NCI-H2227 (cell line): ENCODE measurements around the gene RADIL.

Experiments
- DNase-seq: peaks from one replicate; lab custom pipeline; 2025; ENCODE audit not compliant: unreplicated experiment; lab: John Stamatoyannopoulos, UW

The RADIL gene

GRCh38 chr7:4833691-4834600, 49.6 kb downstream of the RADIL start:
- DNase-seq, result no peak

GRCh38 chr7:4833176-4833575, 50.3 kb downstream of the RADIL start:
- no peak for DNase-seq

- no peak for DNase-seq
Observed at GRCh38 chr7:4832711-4833110, 50.8 kb downstream of the RADIL start.

- no peak for DNase-seq
Observed at GRCh38 chr7:4831723-4832495, 51.6 kb downstream of the RADIL start.

- DNase-seq, result peak; percentile 20
Observed at GRCh38 chr7:4830176-4830575, 53.3 kb downstream of the RADIL start.

- DNase-seq, result no peak
Observed at GRCh38 chr7:4828720-4829383, 54.7 kb downstream of the RADIL start.

GRCh38 chr7:4825081-4825480, 58.4 kb downstream of the RADIL start:
- no peak for DNase-seq

- no peak for DNase-seq
Observed at GRCh38 chr7:4824120-4824775, 59.3 kb downstream of the RADIL start.

DNA sequence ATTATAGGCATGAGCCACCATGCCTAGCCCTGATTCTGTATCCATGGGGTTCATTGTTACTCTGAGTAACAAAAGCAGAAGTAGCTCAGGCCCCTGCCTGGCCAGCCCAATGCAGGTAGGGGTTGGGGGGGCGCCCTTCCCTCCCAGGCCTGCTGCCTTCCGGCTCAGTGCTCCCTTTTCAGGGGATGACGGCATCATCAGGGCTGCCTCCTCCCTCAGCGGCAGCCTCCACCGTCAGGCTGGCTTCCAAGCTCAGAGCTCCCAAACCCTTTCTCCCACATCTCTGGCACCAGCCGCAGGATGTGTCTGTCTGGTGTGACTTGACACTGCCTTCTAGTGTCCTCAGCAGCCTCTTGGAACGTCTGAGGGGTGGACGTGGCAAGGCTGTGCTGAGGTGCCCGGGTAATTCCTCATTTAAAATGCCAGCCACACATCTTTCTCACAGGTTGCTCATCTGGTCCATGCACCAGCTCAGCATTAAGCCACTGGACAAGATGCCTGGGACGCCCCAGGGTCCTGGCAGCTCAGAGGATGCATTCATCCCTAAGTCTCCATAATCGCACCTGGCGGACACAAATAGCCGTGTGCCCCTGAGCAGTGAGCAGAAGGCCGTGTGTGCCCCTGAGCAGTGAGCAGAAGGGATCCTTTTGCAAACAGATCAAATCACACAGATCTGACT, 59.9 kb downstream of the RADIL start:
- no peak for DNase-seq

- no peak for DNase-seq
Observed at GRCh38 chr7:4822677-4823076, 60.8 kb downstream of the RADIL start.

GRCh38 chr7:4820967-4821471, 62.5 kb downstream of the RADIL start:
- DNase-seq, result no peak

- DNase-seq, result no peak
Observed at GRCh38 chr7:4820405-4820966, 63.0 kb downstream of the RADIL start.

- no peak for DNase-seq
Observed at GRCh38 chr7:4819560-4820404, 63.7 kb downstream of the RADIL start.

DNA sequence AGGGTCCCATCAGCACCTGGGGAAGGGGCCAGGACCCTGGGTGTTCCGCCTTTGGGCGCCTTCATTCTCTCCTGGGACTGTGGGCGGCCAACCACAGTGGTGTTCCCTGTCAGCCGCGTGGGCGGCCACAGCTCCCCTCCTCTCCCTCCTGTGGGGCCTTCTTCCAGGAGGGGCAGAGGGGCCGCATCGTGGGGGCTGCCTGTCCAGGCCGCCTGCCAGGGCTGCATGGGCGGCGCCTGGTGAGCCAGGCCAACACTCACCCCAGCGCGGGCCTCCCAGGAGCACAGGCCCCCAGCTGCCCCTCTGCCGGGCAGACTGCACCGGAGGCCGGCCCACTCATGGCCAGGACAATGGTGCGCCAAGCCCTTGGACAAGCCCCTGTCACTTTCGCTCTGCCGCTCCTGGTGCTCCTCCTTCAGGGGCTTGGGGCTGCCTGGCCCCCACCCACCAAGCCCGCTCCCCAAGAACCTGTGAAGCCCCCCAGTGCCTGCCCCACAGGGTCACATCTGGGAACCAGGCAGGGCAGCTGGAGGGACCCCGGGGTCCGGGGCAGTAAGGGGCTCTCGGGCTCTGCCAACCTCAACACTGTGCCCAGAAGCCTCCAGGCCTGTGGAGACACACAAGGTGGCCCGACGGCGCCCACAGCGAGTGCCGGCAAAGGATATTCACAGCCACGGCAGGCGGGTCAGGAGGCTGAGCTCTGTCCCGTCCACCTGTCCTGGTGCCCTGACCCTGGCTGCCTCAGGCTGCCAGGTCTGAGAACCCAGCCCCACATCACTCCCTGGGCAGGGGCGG, 65.3 kb downstream of the RADIL start:
- DNase-seq, result no peak

DNA sequence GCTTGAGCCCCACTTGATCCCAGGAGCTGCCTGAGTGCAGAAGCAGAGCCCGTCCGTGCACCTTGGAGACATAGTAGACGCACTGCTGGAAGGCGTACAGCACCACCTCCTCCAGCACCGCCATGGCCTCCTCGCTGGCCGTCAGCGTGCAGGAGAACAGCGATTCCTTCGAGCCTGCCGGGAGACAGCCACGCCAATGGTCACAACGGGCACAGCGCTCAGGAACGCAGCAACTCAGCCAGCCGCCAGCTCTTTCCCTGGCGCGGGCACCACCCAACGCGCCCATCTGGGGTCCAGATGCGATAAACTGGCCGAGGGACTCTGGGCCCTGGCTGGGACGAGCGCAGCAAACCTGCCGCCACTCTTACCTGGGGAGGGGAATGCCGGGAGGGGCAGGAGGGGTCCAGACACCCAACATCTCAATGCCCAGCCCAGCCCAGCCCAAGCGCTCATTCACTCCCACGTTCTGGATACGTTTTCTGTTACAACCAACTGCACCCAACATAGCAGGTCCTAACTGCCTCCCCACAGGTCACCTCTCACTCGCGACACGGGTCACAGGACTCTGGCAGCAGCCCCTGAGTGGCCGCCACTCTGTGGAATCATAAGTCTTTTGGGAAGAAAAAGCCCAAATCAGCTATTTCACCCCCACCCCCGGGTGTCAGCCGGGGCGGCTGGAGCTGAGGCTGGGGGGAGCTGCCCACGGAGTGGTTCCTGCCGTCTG, 66.2 kb downstream of the RADIL start:
- no peak for DNase-seq

GRCh38 chr7:4816419-4817080, 67.0 kb downstream of the RADIL start:
- no peak for DNase-seq
